Testis (tissue), 3 donors: ENCODE measurements around the gene THRSP. TPM values are rescaled to one million over a fixed set of nuclear protein-coding genes. Genes with fewer than 3 reads are reported as not detected.

ENCODE experiments used
- DNase-seq: peaks from one replicate; pipeline ENCODE4 v3.0.0-alpha.2; 2019
- H3K27ac ChIP-seq, 2 donors: fragments of 200-600 bp; sonication (generic); one replicate each; pipeline ENCODE4 v1.5.1; 2019
- H3K27me3 ChIP-seq: fragments of 200-600 bp; sonication (generic); one replicate; pipeline ENCODE4 v1.5.1; 2019
- H3K36me3 ChIP-seq: fragments of 200-600 bp; sonication (generic); one replicate; pipeline ENCODE4 v1.5.1; 2017; ENCODE audit warnings: low read depth; ENCODE audit errors: missing control alignments
- H3K4me1 ChIP-seq: fragments of 200-600 bp; sonication (generic); one replicate; pipeline ENCODE4 v1.5.1; 2019
- H3K4me3 ChIP-seq, 2 donors: fragments of 200-600 bp; sonication (generic); one replicate each; pipeline ENCODE4 v1.5.1; 2017 to 2019
- H3K9me3 ChIP-seq: fragments of 200-600 bp; sonication (generic); one replicate; pipeline ENCODE4 v1.5.1; 2017
- CTCF ChIP-seq, 3 experiments: fragments of 450-650 bp in 2 of 3; fragments of 200-600 bp in 1 of 3; sonication (generic) in 1 of 3; IDR thresholded peaks; one replicate each; pipeline ENCODE4 v1.5.1; 2016 to 2019; ENCODE audit warnings: antibody characterized with exemption in 3 of 3, mild to moderate bottlenecking in 2 of 3, moderate library complexity in 1 of 3
- POLR2A ChIP-seq: fragments of 450-650 bp; IDR thresholded peaks from one replicate; pipeline ENCODE4 v1.6.1; 2017; ENCODE audit warnings: antibody characterized with exemption, mild to moderate bottlenecking, moderate library complexity
- WGBS, 2 donors: methylation state at CpG; one replicate each; pipeline ENCODE4 v1.1.5; 2018; 5-methylcytosine and 5-hydroxymethylcytosine counted together
- intact Hi-C: fragments of 100-400 bp; cut with DNase I; formaldehyde crosslinking; loops from one replicate; pipeline ENCODE4 v1.15.1; 2023; ENCODE audit warnings: low total_unique reads
- polyA plus RNA-seq: library from polyadenylated mRNA; stranded (reverse); fragments of 350-450 nt; fragmentation: Illumina TruSeq; extraction: RNeasy Lipid Tissue Mini Kit (QIAGEN cat#74804); gene quantifications from one replicate; pipeline ENCODE4 v1.2.3, GENCODE V29; 2014; ENCODE audit warnings: low read depth, low replicate concordance; ENCODE audit not compliant: insufficient read depth
- total RNA-seq, 2 donors: library from RNA; depleted of rRNA; stranded (reverse); fragments of >200 nt; gene quantifications; one replicate each; pipeline ENCODE4 v1.2.3, GENCODE V29; 2016

Gene THRSP
- total and polyA plus RNA-seq, 3 donors from 2014 or later: 0.31 to 0.37 TPM; not detected in 1

GRCh38 chr11:78033040-78033439, 30.6 kb upstream of the THRSP start:
- DNase-seq: no peak
- 39 to 64% methylated on average over 4 of the region's 4 CpGs for WGBS, 2 donors
- no peak overlapping the region for H3K4me3 ChIP-seq
- H3K36me3 ChIP-seq: no peaks in the 10 kb centered on the region
- no peaks in the 10 kb centered on the region for H3K27me3 ChIP-seq
- peaks cover 7% of the 10 kb centered on the region for H3K4me1 ChIP-seq
- no peaks in the 10 kb centered on the region for H3K9me3 ChIP-seq
- intact Hi-C loops: no loop called here
- no peak for TF ChIP-seq CTCF (IDR thresholded peaks at IDR 0.05)
- TF ChIP-seq POLR2A: no peak
- no peak overlapping the region for H3K27ac ChIP-seq

- no peaks in the 10 kb centered on the region for H3K9me3 ChIP-seq
- H3K4me3 ChIP-seq: no peak overlapping the region
- no peak for DNase-seq
- no peak overlapping the region for H3K27ac ChIP-seq
- H3K36me3 ChIP-seq: no peaks in the 10 kb centered on the region
- TF ChIP-seq CTCF (IDR thresholded peaks at IDR 0.05) (no peak), POLR2A (no peak)
- intact Hi-C loops: no loop called here
- 69 to 79% methylated on average over 10 of the region's 10 CpGs for WGBS, 2 donors
- H3K4me1 ChIP-seq: peaks cover 7% of the 10 kb centered on the region
- no peaks in the 10 kb centered on the region for H3K27me3 ChIP-seq
These were observed 29.0 kb upstream of the THRSP start for GRCh38 chr11:78034623-78035022.

GRCh38 chr11:78036313-78036712, 27.3 kb upstream of the THRSP start:
- no peak for DNase-seq
- 85 to 92% methylated on average over 3 of the region's 3 CpGs for WGBS, 2 donors
- intact Hi-C loops: no loop called here
- no peak overlapping the region for H3K27ac ChIP-seq
- no peaks in the 10 kb centered on the region for H3K9me3 ChIP-seq
- H3K4me3 ChIP-seq: no peak overlapping the region
- H3K27me3 ChIP-seq: no peaks in the 10 kb centered on the region
- TF ChIP-seq POLR2A (no peak), CTCF (IDR thresholded peaks at IDR 0.05) (no peak)
- H3K4me1 ChIP-seq: peaks cover 7% of the 10 kb centered on the region
- H3K36me3 ChIP-seq: no peaks in the 10 kb centered on the region

- Histone ChIP-seq H3K27me3 (no peaks in the 10 kb centered on the region), H3K36me3 (no peaks in the 10 kb centered on the region), H3K9me3 (no peaks in the 10 kb centered on the region), H3K27ac (no peak overlapping the region), H3K4me1 (peaks cover 7% of the 10 kb centered on the region), H3K4me3 (no peak overlapping the region)
- no peak for DNase-seq
- TF ChIP-seq CTCF (IDR thresholded peaks at IDR 0.05): no peak
- TF ChIP-seq POLR2A: no peak
- intact Hi-C loops: no loop called here
- 37 to 56% methylated on average over 3 of the region's 3 CpGs for WGBS, 2 donors
These were observed 26.6 kb upstream of the THRSP start for GRCh38 chr11:78037056-78037455.

- Histone ChIP-seq H3K36me3 (no peaks in the 10 kb centered on the region), H3K4me1 (peaks cover 7% of the 10 kb centered on the region), H3K4me3 (no peak overlapping the region), H3K9me3 (no peaks in the 10 kb centered on the region), H3K27me3 (no peaks in the 10 kb centered on the region), H3K27ac (no peak overlapping the region)
- 78 to 83% methylated on average over 9 of the region's 9 CpGs for WGBS, 2 donors
- DNase-seq: no peak
- no peak for TF ChIP-seq CTCF (IDR thresholded peaks at IDR 0.05)
- no peak for TF ChIP-seq POLR2A
- intact Hi-C loops: no loop called here
These were observed 25.6 kb upstream of the THRSP start for GRCh38 chr11:78037825-78038620.
